ENCODE data around the gene PBX1.

GRCh38 chr1:164611754-164612642 lies 53.0 kb downstream of the PBX1 start:
- TF ChIP-seq CTCF (IDR thresholded peaks at IDR 0.05; ENCODE audit: borderline replicate concordance, extremely low read depth, low read length, poor library complexity, severe bottlenecking) (no peak), EZH2 (IDR thresholded peaks at IDR 0.05; ENCODE audit: borderline replicate concordance, low read depth, low read length, severe bottlenecking) (no peak)

Measured in DND-41 (cell line).